ENCODE measurements around the gene CA4. TPM values are rescaled to one million over a fixed set of nuclear protein-coding genes. Genes with fewer than 3 reads are reported as not detected.
"Not testable (repeated sequence)": the region's sequence is repeated elsewhere in the genome, so short reads cannot be mapped to it uniquely, and the experiment has no call there.

The CA4 gene
- total RNA-seq, 2 donors from 2014 or later = 1.5 to 3.0 TPM

GRCh38 chr17:60109161-60109560 lies 40.6 kb upstream of the CA4 start:
- Histone ChIP-seq H3K9ac (ENCODE audit: extremely low read depth, low read length, poor library complexity, severe bottlenecking) (no peak overlapping the region), H3K27me3 (ENCODE audit: control insufficient read depth, insufficient read depth, low read length, poor library complexity, severe bottlenecking) (no peaks in the 10 kb centered on the region), H3K4me1 (ENCODE audit: control insufficient read depth, insufficient read depth, low read length) (no peaks in the 10 kb centered on the region), H3K36me3 (ENCODE audit: control insufficient read depth, insufficient read depth, low read length) (no peaks in the 10 kb centered on the region), H3K27ac (ENCODE audit: low read depth, low read length) (no peak overlapping the region), H3K4me3 (ENCODE audit: low read length) (no peak overlapping the region), H3K9me3 (ENCODE audit: control insufficient read depth, low read length) (no peaks in the 10 kb centered on the region)
- no peaks in the 10 kb centered on the region for H3K9me3 Mint-ChIP-seq
- WGBS, 2 experiments (ENCODE audit: insufficient coverage in 1 of 2, insufficient read length in 1 of 2) = 100% methylated on average over 1 of the region's 1 CpG; no CpG with 5 or more reads in 1 of the 2 experiments
- no peaks in the 10 kb centered on the region for H3K27me3 Mint-ChIP-seq (ENCODE audit: insufficient read depth)
- DNase-seq = no peak
- no peaks in the 10 kb centered on the region for H3K4me1 Mint-ChIP-seq
- TF ChIP-seq CTCF (conservative IDR thresholded peaks at IDR 0.05) = no peak
- no peaks in the 10 kb centered on the region for H3K36me3 Mint-ChIP-seq (ENCODE audit: low read depth)
- H3K27ac Mint-ChIP-seq = no peak overlapping the region
- H3K4me3 Mint-ChIP-seq = no peak overlapping the region

GRCh38 chr17:60110586-60110985 lies 39.2 kb upstream of the CA4 start:
- H3K36me3 ChIP-seq (ENCODE audit: control insufficient read depth, insufficient read depth, low read length) = no peaks in the 10 kb centered on the region
- no peak overlapping the region for H3K9ac ChIP-seq (ENCODE audit: extremely low read depth, low read length, poor library complexity, severe bottlenecking)
- 43% methylated on average over 1 of the region's 3 CpGs; no CpG with 5 or more reads in 1 of the 2 experiments for WGBS, 2 experiments (ENCODE audit: insufficient coverage in 1 of 2, insufficient read length in 1 of 2)
- H3K4me1 ChIP-seq (ENCODE audit: control insufficient read depth, insufficient read depth, low read length) = no peaks in the 10 kb centered on the region
- no peaks in the 10 kb centered on the region for H3K4me1 Mint-ChIP-seq
- DNase-seq = peak; percentile 6
- H3K27ac ChIP-seq (ENCODE audit: low read depth, low read length) = no peak overlapping the region
- no peak overlapping the region for H3K27ac Mint-ChIP-seq
- no peaks in the 10 kb centered on the region for H3K9me3 Mint-ChIP-seq
- H3K4me3 Mint-ChIP-seq = no peak overlapping the region
- no peaks in the 10 kb centered on the region for H3K27me3 ChIP-seq (ENCODE audit: control insufficient read depth, insufficient read depth, low read length, poor library complexity, severe bottlenecking)
- no peaks in the 10 kb centered on the region for H3K27me3 Mint-ChIP-seq (ENCODE audit: insufficient read depth)
- H3K4me3 ChIP-seq (ENCODE audit: low read length) = no peak overlapping the region
- no peaks in the 10 kb centered on the region for H3K9me3 ChIP-seq (ENCODE audit: control insufficient read depth, low read length)
- no peak for TF ChIP-seq CTCF (conservative IDR thresholded peaks at IDR 0.05)
- H3K36me3 Mint-ChIP-seq (ENCODE audit: low read depth) = no peaks in the 10 kb centered on the region

- not testable (repeated sequence) for H3K4me1 ChIP-seq (ENCODE audit: control insufficient read depth, insufficient read depth, low read length); H3K9me3 Mint-ChIP-seq; DNase-seq; H3K27ac ChIP-seq (ENCODE audit: low read depth, low read length); H3K4me1 Mint-ChIP-seq; H3K36me3 Mint-ChIP-seq (ENCODE audit: low read depth); H3K36me3 ChIP-seq (ENCODE audit: control insufficient read depth, insufficient read depth, low read length); H3K27me3 Mint-ChIP-seq (ENCODE audit: insufficient read depth); H3K4me3 ChIP-seq (ENCODE audit: low read length); H3K4me3 Mint-ChIP-seq; H3K27ac Mint-ChIP-seq; H3K27me3 ChIP-seq (ENCODE audit: control insufficient read depth, insufficient read depth, low read length, poor library complexity, severe bottlenecking); H3K9me3 ChIP-seq (ENCODE audit: control insufficient read depth, low read length); H3K9ac ChIP-seq (ENCODE audit: extremely low read depth, low read length, poor library complexity, severe bottlenecking)
- WGBS, 2 experiments (ENCODE audit: insufficient coverage in 1 of 2, insufficient read length in 1 of 2) = no CpG with 5 or more reads among the region's 5 CpGs
Observed at GRCh38 chr17:60111661-60112060, 38.1 kb upstream of the CA4 start.

GRCh38 chr17:60115364-60115763 lies 34.4 kb upstream of the CA4 start:
- not testable (repeated sequence) for H3K27ac Mint-ChIP-seq; H3K36me3 Mint-ChIP-seq (ENCODE audit: low read depth); H3K4me1 Mint-ChIP-seq; H3K4me3 Mint-ChIP-seq; H3K9ac ChIP-seq (ENCODE audit: extremely low read depth, low read length, poor library complexity, severe bottlenecking); H3K36me3 ChIP-seq (ENCODE audit: control insufficient read depth, insufficient read depth, low read length); H3K27ac ChIP-seq (ENCODE audit: low read depth, low read length); H3K27me3 Mint-ChIP-seq (ENCODE audit: insufficient read depth); H3K27me3 ChIP-seq (ENCODE audit: control insufficient read depth, insufficient read depth, low read length, poor library complexity, severe bottlenecking); H3K9me3 ChIP-seq (ENCODE audit: control insufficient read depth, low read length); H3K4me1 ChIP-seq (ENCODE audit: control insufficient read depth, insufficient read depth, low read length); H3K4me3 ChIP-seq (ENCODE audit: low read length); H3K9me3 Mint-ChIP-seq; DNase-seq
- WGBS, 2 experiments (ENCODE audit: insufficient coverage in 1 of 2, insufficient read length in 1 of 2) = no CpG with 5 or more reads among the region's 5 CpGs

GRCh38 chr17:60116196-60116595 lies 33.6 kb upstream of the CA4 start:
- H3K36me3 Mint-ChIP-seq (ENCODE audit: low read depth); H3K4me1 Mint-ChIP-seq; H3K27ac ChIP-seq (ENCODE audit: low read depth, low read length); H3K4me3 Mint-ChIP-seq; H3K4me3 ChIP-seq (ENCODE audit: low read length); H3K27ac Mint-ChIP-seq; H3K4me1 ChIP-seq (ENCODE audit: control insufficient read depth, insufficient read depth, low read length); DNase-seq; H3K9ac ChIP-seq (ENCODE audit: extremely low read depth, low read length, poor library complexity, severe bottlenecking); H3K27me3 ChIP-seq (ENCODE audit: control insufficient read depth, insufficient read depth, low read length, poor library complexity, severe bottlenecking); H3K9me3 Mint-ChIP-seq; H3K36me3 ChIP-seq (ENCODE audit: control insufficient read depth, insufficient read depth, low read length); H3K9me3 ChIP-seq (ENCODE audit: control insufficient read depth, low read length); H3K27me3 Mint-ChIP-seq (ENCODE audit: insufficient read depth): not testable (repeated sequence)
- no CpG with 5 or more reads among the region's 14 CpGs for WGBS, 2 experiments (ENCODE audit: insufficient coverage in 1 of 2, insufficient read length in 1 of 2)

- H3K4me1 ChIP-seq (ENCODE audit: control insufficient read depth, insufficient read depth, low read length); H3K9me3 ChIP-seq (ENCODE audit: control insufficient read depth, low read length); H3K9ac ChIP-seq (ENCODE audit: extremely low read depth, low read length, poor library complexity, severe bottlenecking); H3K4me3 ChIP-seq (ENCODE audit: low read length); DNase-seq; H3K9me3 Mint-ChIP-seq; H3K27me3 Mint-ChIP-seq (ENCODE audit: insufficient read depth); H3K27me3 ChIP-seq (ENCODE audit: control insufficient read depth, insufficient read depth, low read length, poor library complexity, severe bottlenecking); H3K4me3 Mint-ChIP-seq; H3K27ac ChIP-seq (ENCODE audit: low read depth, low read length); H3K36me3 Mint-ChIP-seq (ENCODE audit: low read depth); H3K27ac Mint-ChIP-seq; H3K4me1 Mint-ChIP-seq; H3K36me3 ChIP-seq (ENCODE audit: control insufficient read depth, insufficient read depth, low read length): not testable (repeated sequence)
- WGBS, 2 experiments (ENCODE audit: insufficient coverage in 1 of 2, insufficient read length in 1 of 2) = no CpG with 5 or more reads among the region's 15 CpGs
Observed at GRCh38 chr17:60119162-60119561, 30.6 kb upstream of the CA4 start.

Measured in endodermal cell (in vitro differentiated cells).